Lower lobe of right lung (tissue), 2 donors: ENCODE data around the gene WASF2. TPM values are rescaled to one million over a fixed set of nuclear protein-coding genes. Genes with fewer than 3 reads are reported as not detected.

Experiments used
- ATAC-seq, 2 donors: fragments of 200-7000 bp; cut with Tn5 transposase; one replicate each; pipeline ENCODE4 v1.9.1; 2020 to 2022; ENCODE audit warnings: mild to moderate bottlenecking in 2 of 2, moderate library complexity in 2 of 2
- DNase-seq: peaks from one replicate; pipeline ENCODE4 v3.0.0-alpha.2; 2020
- H3K27ac ChIP-seq: fragments of 200-600 bp; one replicate; pipeline ENCODE4 v1.8.0; 2022
- H3K27me3 ChIP-seq: fragments of 200-600 bp; one replicate; pipeline ENCODE4 v1.8.0; 2022; ENCODE audit warnings: low read depth
- H3K36me3 ChIP-seq: fragments of 200-600 bp; one replicate; pipeline ENCODE4 v1.8.0; 2022; ENCODE audit warnings: mild to moderate bottlenecking
- H3K4me1 ChIP-seq: fragments of 200-600 bp; one replicate; pipeline ENCODE4 v1.8.0; 2022
- H3K4me3 ChIP-seq: fragments of 200-600 bp; one replicate; pipeline ENCODE4 v1.8.0; 2022; ENCODE audit warnings: mild to moderate bottlenecking
- H3K9me3 ChIP-seq: fragments of 200-600 bp; one replicate; pipeline ENCODE4 v1.8.0; 2022
- CTCF ChIP-seq: fragments of 200-600 bp; IDR thresholded peaks from one replicate; pipeline ENCODE4 v1.8.0; 2022; ENCODE audit warnings: antibody characterized with exemption, mild to moderate bottlenecking
- intact Hi-C: fragments of 100-400 bp; cut with DNase I; formaldehyde crosslinking; loops from one replicate; pipeline ENCODE4 v1.11.0; 2022
- total RNA-seq: library from RNA; stranded (reverse); fragmentation: NEBNext Ultra II Directional; extraction: Animal tissue kit (Norgen Biotek cat#: 25700); gene quantifications from one replicate; pipeline ENCODE4 v1.2.1, GENCODE V29; 2021
- donor health status: DM: no; HTN: yes; CAD: no; lungs with severe emphysema.

WASF2 gene
- total RNA-seq, 1 donor from 2014 or later: 159 TPM

- H3K9me3 ChIP-seq: no peaks in the 10 kb centered on the region
- H3K36me3 ChIP-seq: peaks cover 40% of the 10 kb centered on the region
- ATAC-seq (no peak), DNase-seq (no peak)
- no peak for TF ChIP-seq CTCF
- H3K4me3 ChIP-seq: no peak overlapping the region
- intact Hi-C loops: no loop called here
- H3K4me1 ChIP-seq: peaks cover 60% of the 10 kb centered on the region
- H3K27me3 ChIP-seq: no peaks in the 10 kb centered on the region
- H3K27ac ChIP-seq: peak overlapping the region; percentile 76
Observed at GRCh38 chr1:27403931-27404330, 86.0 kb downstream of the WASF2 start.

- ATAC-seq (peak; percentile 24 to 36), DNase-seq (no peak)
- peaks cover 65% of the 10 kb centered on the region for H3K4me1 ChIP-seq
- H3K27ac ChIP-seq: peak overlapping the region; percentile 76
- no peak for TF ChIP-seq CTCF
- intact Hi-C loops: no loop called here
- no peak overlapping the region for H3K4me3 ChIP-seq
- H3K27me3 ChIP-seq: no peaks in the 10 kb centered on the region
- H3K9me3 ChIP-seq: no peaks in the 10 kb centered on the region
- H3K36me3 ChIP-seq: peaks cover 32% of the 10 kb centered on the region
Observed at GRCh38 chr1:27403065-27403726, 86.8 kb downstream of the WASF2 start.

- intact Hi-C loops: no loop called here
- no peak overlapping the region for H3K4me3 ChIP-seq
- H3K27ac ChIP-seq: peak overlapping the region; percentile 76
- peaks cover 66% of the 10 kb centered on the region for H3K4me1 ChIP-seq
- TF ChIP-seq CTCF: peak; percentile 69
- H3K9me3 ChIP-seq: no peaks in the 10 kb centered on the region
- DNase-seq: peak; percentile 86
- peak; percentile 79 to 82 for ATAC-seq
- H3K36me3 ChIP-seq: peaks cover 24% of the 10 kb centered on the region
- no peaks in the 10 kb centered on the region for H3K27me3 ChIP-seq
Observed at GRCh38 chr1:27402349-27402754, 87.6 kb downstream of the WASF2 start.

GRCh38 chr1:27400963-27401341 is 89.0 kb downstream of the WASF2 start:
- H3K36me3 ChIP-seq: peaks cover 10% of the 10 kb centered on the region
- peaks cover 69% of the 10 kb centered on the region for H3K4me1 ChIP-seq
- ATAC-seq: no peak
- H3K27ac ChIP-seq: no peak overlapping the region
- no peak for TF ChIP-seq CTCF
- intact Hi-C loops: no loop called here
- no peak for DNase-seq
- no peaks in the 10 kb centered on the region for H3K9me3 ChIP-seq
- no peak overlapping the region for H3K4me3 ChIP-seq
- no peaks in the 10 kb centered on the region for H3K27me3 ChIP-seq

GRCh38 chr1:27400082-27400962 is 89.6 kb downstream of the WASF2 start:
- ATAC-seq: no peak
- H3K4me1 ChIP-seq: peaks cover 63% of the 10 kb centered on the region
- peaks cover 9% of the 10 kb centered on the region for H3K36me3 ChIP-seq
- no peaks in the 10 kb centered on the region for H3K27me3 ChIP-seq
- no peak for TF ChIP-seq CTCF
- DNase-seq: no peak
- intact Hi-C loops: no loop called here
- no peaks in the 10 kb centered on the region for H3K9me3 ChIP-seq
- no peak overlapping the region for H3K27ac ChIP-seq
- no peak overlapping the region for H3K4me3 ChIP-seq
